ENCODE data around the gene DNAAF1.
"Not testable (repeated sequence)": the region's sequence is repeated elsewhere in the genome, so short reads cannot be mapped to it uniquely, and the experiment has no call there.

Gene DNAAF1

DNA sequence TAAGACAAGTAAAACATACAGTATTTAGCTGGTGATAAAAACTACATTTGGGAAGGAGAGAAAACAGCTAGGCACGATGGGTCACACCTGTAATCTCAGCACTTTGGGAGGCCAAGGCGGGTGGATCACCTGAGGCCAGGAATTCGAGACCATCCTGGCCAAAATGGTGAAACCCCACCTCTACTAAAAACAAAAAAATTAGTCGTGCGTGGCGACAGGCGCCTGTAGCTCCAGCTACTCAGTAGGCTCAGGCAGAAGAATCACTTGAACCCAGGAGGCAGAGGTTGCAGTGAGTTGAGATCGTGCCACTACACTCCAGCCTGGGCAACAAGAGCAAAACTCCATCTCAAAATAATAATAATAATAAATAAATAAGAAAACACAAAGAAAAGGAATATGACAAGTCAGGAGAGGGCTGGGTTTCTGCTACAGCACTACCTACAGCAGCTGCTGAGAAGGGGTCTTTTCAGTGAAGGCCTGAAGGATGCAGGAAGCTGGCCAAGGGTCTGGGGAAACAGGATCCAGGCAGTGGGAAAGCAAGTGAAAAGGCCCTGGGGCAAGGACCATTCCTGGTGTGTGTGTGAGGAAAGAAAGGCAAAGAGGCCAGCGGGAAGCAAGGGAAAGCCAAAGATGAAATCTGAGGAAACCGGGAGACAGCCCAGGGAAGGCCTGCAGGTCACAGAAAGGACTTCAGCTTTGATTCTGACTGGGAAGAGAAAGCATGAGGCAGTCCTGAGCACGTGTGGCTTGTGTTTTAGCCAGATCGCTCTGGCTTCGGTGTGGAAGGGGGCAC is 39.0 kb upstream of the DNAAF1 start:
- TF ChIP-seq, protein P1, sequence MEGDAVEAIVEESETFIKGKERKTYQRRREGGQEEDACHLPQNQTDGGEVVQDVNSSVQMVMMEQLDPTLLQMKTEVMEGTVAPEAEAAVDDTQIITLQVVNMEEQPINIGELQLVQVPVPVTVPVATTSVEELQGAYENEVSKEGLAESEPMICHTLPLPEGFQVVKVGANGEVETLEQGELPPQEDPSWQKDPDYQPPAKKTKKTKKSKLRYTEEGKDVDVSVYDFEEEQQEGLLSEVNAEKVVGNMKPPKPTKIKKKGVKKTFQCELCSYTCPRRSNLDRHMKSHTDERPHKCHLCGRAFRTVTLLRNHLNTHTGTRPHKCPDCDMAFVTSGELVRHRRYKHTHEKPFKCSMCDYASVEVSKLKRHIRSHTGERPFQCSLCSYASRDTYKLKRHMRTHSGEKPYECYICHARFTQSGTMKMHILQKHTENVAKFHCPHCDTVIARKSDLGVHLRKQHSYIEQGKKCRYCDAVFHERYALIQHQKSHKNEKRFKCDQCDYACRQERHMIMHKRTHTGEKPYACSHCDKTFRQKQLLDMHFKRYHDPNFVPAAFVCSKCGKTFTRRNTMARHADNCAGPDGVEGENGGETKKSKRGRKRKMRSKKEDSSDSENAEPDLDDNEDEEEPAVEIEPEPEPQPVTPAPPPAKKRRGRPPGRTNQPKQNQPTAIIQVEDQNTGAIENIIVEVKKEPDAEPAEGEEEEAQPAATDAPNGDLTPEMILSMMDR (IDR thresholded peaks at IDR 0.05; ENCODE audit: insufficient read depth, missing control alignments) = no peak
- FAIRE-seq (no peak), DNase-seq (ENCODE audit: insufficient read length, low spot score) (no peak)

DNA sequence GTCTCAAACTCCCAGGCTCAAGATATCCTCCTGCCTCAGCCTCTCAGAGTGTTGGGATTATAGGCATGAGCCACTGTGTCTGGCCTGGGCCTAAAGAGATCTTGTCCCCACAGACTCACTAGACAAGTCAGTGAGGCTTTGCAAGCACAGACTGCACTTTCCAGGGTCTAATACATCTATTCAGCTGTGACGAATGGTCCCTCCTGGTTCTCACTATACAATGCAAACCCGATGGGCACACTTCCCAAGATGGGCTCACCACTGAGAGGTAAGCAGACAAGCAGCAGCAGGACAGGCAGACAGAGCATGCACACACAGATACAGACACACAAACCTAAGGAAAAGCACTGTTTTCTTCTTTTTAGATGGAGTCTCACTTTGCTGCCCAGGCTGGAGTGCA is 37.2 kb upstream of the DNAAF1 start:
- TF ChIP-seq, protein P1 (IDR thresholded peaks at IDR 0.05; ENCODE audit: insufficient read depth, missing control alignments) = no peak
- DNase-seq (ENCODE audit: insufficient read length, low spot score) = no peak
- no peak for FAIRE-seq

DNA sequence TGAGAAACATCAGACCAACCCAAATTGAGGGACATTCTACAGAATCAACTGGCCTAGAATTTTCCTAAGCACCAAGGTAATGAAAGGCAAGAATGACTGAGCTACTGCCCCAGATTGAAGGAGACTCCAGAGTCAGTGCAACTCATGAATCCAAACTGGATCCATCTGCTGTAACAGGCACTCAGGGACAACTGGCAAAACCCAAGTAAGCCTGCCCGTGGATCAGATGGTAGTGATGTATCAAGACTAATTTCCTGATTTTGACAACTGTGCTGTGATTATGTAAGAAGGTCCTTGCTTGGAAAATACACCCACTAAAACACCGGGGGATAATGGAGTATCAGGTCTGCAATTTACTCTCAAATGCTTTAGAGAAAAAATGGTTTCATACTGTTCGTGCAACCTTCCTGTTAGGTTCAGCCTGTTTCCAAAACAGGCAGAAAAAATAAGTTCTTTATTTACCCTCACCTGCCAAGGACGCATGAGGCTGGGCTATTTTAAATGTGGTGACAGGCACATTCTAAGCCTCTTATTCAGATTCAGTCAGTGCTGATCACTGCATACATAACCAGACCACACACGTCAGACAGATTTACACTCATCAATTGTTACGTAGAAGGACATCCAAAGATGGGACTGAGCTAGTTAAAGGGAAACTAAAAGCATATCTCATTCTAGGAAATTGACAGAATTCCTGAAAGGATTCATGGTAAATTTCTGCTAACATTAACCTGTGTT is 35.3 kb upstream of the DNAAF1 start:
- DNase-seq (ENCODE audit: insufficient read length, low spot score) (no peak), FAIRE-seq (no peak)
- TF ChIP-seq, protein P1 (IDR thresholded peaks at IDR 0.05; ENCODE audit: insufficient read depth, missing control alignments) = no peak

DNA sequence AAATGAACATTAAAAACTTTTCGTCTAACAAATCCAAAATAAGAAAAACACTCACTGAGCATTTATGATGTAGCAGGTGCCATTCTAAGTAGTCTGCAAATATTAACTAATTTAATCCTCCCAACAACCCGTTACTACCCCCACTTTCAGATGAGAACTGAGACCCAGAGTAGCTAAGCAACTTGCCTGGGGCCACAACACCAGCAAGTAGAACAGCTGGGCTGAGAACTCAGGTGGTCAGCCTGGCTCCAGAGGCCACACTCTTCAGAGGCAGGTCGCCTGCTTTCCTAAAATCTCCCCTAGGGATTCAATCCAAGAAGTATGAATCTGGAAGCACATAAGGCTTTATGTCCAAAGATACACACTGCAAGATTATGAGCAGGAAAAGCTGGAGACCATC is 34.6 kb upstream of the DNAAF1 start:
- no peak for DNase-seq (ENCODE audit: insufficient read length, low spot score)
- FAIRE-seq = no peak

DNA sequence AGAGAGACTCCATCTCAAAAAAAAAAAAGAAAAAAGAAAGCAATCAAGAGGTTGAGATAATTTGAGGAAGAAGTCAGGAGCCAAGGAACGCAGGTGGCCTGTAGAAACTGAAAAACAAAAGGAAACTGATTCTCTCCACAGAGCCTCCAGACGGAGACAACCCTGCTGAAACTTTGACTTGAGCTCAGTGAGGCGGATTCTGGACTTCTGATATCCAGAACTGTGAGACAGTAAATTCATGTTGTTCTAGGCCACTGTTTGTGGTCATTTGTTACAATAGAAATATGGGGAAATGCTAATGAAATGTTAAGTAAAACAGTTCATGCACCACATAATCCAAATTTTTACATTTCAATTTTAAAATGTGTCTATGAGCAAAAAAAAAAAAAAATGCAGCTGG is 33.6 kb upstream of the DNAAF1 start:
- FAIRE-seq = no peak
- TF ChIP-seq, protein P1 (IDR thresholded peaks at IDR 0.05; ENCODE audit: insufficient read depth, missing control alignments) = no peak
- DNase-seq (ENCODE audit: insufficient read length, low spot score) = no peak

More for the DNA sequence above, 34.6 kb upstream of the DNAAF1 start:
- TF ChIP-seq, protein P1 (IDR thresholded peaks at IDR 0.05; ENCODE audit: insufficient read depth, missing control alignments) = no peak

DNA sequence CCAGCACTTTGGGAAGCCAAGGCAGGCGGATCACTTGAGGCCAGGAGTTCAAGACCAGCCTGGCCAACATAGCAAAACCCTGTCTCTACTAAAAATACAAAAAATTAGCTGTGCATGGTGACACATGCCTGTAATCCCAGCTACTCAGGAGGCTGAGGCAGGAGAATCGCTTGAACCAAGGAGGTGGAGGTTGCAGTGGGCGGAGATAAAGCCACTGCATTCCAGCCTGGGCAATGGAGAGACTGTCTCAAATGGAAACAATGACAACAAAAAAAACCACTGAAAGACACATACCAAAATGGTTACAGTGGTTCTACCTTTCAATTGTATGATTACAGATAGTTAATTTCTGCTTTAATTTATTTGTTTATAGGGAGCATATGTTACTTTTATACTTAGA is 33.2 kb upstream of the DNAAF1 start:
- not testable (repeated sequence) for DNase-seq (ENCODE audit: insufficient read length, low spot score); FAIRE-seq

DNA sequence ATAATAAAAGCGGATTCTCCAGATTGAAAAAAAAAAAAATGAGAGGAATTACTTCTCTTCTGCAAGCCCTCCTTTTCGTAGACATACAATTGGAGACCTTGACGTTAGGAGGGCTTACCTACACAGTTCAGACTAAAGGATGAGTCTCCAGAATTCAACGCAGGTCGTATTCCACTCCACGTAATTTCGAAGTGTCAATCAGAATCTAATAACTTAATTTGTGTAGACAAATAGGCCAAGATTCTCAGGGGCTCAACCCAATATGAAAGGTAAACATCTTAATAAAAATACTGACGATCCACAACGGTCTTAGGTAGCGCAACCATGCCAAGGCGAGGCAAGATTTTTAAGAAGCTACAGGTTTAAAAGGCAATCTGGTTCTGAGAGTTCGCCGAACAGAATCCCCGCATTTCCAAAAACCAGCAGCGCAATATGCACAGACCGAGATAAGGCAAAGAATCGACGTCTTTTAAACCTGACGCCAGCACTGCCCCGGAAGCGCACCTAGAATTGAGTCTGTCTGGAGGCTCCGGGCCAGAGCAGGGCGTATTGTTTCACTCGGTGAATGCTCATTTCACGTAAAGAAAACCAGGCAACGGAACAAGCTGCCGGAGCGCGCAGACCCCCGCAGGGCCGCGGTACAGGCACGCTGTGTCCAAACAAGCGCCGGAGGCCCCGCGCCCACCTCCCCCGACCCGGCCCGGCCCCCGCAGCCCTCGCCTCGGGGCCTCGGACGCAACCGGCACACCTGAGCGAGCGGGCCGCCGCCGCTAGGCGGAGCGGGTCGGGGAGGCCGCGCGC is 29.0 kb upstream of the DNAAF1 start:
- FAIRE-seq (no peak), DNase-seq (ENCODE audit: insufficient read length, low spot score) (no peak)
- TF ChIP-seq, protein P1 (IDR thresholded peaks at IDR 0.05; ENCODE audit: insufficient read depth, missing control alignments) = no peak

Measured in D721Med (cell line).